GM19463 (cell line): ENCODE results near the gene E2F2.

Experiments
- ATAC-seq: cut with Tn5 transposase; IDR thresholded peaks from one replicate; pipeline ENCODE4 v1.9.1; 2021; ENCODE audit warnings: mild to moderate bottlenecking, moderate library complexity; ENCODE audit not compliant: unreplicated experiment

E2F2 gene

GRCh38 chr1:23530747-23531561 lies at the start of gene E2F2:
TSS of gene E2F2 (minus strand) at chr1:23531233. CDS start at chr1:23530793, 440 bp downstream.
- ATAC-seq, result peak; percentile 37

DNA sequence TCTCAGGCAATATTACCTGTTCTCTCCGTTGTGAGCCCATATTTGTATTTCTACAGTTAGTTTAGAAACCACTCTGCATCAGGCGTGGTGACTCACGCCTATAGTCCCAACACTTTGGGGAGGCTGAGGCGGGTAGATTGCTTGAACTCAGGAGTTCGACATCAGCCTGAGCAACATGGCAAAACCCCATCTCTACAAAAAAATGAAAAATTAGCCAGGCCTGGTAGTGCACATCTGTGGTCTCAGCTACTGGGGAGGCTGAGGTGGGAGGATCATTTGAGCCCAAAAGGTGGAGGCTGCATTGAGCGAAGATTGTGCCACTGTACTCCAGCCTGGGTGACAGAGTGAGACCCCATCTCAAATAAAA lies 47.9 kb upstream of the E2F2 start:
- no peak for ATAC-seq

- no peak for ATAC-seq
Measured at GRCh38 chr1:23578311-23578996, 47.4 kb upstream of the E2F2 start.

DNA sequence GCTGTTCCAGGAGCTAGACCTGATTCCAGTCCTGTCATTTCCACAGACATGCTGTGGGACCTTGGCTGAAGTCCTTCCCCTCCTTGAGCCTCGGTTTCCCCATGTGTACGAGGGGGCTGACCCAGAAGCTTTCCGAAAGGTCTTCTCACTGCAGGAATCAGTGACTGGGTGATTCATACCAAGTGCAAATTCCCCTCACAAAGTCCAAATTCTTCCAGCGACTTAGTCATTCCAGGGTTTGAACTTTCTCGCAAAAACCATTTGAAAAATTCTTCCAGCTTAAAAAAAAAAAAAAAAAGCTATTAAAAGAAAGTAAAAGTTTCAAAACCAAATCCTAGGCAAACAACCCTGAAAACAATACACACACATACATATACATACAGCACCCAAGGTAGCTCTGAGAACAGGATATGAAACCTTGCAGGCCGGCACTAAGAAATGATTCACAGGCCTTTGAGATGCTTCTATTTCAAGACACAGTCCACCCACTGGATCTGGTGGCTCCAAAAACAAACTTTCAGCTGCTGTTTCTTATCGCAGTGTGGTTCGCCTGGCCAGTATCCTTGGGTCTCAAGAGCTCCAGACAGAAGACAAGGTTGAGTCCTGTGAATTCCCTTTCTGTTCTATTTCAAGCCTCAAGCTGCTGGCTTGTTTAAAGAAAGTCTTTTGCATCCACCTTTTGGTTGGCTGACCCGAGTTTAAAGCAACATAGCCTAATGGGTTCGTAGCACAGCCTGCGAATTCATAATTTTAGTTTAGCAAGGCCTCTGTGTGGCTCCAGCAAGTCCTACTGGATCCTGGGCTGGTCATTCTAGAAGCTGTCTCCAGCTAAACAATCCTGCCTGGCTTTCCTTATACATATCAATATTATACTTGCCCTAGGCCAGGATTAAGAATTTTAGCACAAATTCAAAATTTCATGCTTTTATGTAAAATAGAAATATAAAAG lies 46.3 kb upstream of the E2F2 start:
- peak; percentile 82 for ATAC-seq

- ATAC-seq, result no peak
Measured at GRCh38 chr1:23576338-23577055, 45.5 kb upstream of the E2F2 start.

DNA sequence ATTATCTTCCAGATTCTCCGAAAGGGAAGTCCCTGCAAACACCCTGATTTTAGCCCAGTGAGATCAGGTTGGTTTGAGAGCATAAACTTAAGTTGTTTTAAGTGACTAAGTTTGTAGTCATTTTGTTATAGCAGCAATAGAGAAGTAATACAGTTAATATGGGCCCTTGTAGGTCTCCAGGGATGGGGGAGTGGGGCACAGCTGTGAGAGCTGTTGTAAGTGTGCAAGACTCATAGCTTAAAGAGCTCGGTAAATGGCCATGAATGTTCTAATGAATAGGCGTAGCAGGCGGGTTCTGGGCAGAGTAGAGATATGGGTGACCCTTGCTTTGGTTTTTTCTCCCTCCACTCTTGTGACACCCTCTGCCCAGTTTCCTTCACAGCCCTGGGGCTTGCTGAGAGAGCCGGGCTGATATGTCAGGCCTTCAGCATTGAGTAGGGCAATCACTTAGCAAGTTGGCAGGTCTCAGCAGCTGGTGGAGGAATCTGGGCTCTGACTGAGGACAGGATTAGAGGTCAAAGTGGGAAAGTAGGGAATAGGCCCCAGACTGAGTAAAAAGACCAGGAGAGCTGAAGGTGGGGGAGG lies 44.3 kb upstream of the E2F2 start:
- no peak for ATAC-seq

GRCh38 chr1:23574265-23574754 lies 43.3 kb upstream of the E2F2 start:
- ATAC-seq, result peak; percentile 43

DNA sequence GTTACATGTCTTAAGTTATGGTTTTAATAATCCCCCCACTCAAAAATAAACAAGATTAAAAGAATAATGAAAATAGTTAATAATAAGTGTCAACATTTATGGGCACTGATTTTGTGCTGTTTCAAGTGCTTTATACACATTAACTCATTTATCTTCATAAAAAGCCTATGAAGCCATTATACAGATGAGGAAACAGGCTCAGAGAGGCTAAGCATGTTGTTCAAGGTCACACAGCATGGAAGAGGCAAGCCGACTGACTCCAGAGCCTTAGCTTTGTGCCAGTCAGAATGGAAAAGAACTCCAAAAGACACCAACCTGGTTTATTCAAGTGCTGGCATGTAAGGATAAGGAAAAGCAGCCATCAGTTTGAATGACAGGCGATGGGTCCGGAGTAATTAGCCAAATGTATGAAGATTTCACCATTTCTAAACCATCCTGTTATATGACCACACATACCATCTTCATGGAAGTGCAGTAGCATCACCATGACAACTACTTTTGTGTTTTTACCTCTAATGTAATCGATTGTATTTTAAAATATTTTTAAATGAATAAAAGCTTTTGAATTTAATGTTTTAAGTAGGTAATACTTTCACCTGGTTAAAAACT lies 42.6 kb upstream of the E2F2 start:
- no peak for ATAC-seq

DNA sequence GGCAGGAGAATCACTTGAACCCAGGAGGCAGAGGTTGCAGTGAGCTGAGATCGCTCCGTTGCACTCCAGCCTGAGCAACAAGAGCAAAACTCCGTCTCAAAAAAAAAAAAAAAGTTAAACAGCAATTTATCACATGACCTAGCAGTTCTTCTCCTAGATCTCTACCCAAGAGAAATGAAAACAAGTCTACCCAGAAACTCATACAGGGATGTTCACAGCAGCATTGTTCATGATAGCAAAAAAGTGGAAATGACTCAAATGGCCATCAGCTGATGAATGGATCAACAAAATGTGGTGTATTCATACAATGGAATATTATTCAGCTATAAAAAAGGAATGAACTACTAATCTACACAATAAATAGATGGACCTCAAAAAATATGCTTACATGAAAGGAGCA lies 40.4 kb upstream of the E2F2 start:
- ATAC-seq, result no peak

GRCh38 chr1:23570001-23570691 lies 39.1 kb upstream of the E2F2 start:
- ATAC-seq, result no peak

DNA sequence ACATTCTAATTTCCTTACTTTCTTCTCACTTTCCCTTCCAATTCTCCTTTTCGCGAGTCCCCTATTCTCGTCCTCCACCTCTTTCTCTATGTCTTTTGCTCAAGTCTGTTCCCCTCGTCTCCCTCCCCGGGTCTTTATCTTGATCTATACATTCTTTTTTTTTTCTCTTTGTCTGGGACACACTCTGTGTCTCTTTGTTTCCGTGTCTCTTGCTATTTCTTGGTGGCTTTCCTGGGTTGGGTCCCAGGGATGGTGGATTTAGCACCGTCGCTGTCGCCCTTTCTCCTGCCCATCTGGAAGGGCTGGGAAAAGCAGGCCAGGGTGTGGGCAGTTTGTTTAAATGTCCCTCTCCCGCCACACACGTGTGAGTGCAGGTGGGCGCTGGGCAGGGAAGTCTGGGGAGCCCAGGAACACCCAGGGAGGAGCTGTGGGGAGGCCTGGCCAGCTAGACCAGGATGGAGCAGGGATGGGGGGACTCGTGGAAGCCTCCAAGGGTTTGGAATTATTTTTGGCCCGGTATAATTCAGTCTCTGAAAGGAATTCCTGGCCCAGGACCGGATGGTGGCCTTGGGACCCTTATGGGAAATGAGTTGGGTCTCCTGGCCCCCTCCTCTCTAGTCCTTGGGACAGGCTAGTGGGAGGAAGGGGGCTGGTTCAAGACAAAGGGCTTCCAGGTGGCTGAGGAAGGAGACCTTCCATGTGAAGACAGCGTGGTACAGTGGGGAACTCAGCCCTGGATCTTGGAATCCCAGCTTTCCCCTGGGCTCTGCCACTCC lies 37.8 kb upstream of the E2F2 start:
- no peak for ATAC-seq

DNA sequence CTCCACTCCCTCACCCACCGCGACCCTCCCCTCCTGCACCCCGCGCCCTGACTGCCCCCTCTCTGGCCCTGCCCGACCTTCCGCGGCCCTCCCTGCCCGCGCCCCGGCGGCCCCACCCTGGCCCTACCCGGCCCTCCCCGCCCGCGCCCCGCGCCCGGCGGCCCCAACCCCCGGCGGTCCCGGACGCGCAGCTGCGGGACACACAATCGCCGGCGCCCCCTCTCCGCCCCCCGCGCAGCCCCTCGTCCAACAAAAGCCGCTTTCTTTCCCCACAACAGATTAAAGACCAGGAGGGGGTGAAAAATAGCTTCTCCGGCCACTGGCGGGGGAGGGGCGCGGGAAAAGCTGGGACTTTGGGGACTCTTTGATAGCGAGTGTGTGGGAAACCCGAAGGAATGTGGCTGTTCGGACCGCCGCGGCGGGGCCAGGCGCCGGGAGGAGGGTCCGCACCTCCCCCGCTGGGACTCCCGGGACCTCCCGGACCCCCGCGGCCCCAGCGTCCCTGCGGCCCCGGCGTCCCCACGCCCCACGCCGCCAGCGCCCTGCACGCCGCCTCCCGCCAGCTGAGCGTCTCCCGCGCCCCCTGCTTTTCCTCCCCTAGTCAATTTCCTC lies 37.1 kb upstream of the E2F2 start:
- no peak for ATAC-seq

DNA sequence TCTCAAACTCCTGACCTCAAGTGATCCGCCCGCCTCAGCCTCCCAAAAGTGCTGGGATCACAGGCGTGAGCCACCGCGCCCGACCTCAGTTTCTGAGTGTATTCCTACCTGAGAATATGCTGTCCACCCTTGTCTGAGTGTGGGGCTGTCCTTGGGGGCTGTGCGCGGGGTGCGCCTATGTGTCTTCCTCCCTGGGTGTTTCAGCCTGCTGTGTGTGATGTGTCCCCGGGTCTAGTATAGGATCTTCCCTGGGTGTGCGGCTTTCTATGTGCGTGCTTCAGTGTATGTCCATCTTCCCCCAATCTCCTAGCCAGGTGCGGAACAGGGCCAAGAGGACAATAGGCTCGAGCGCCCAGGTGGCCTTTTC lies 36.6 kb upstream of the E2F2 start:
- no peak for ATAC-seq

GRCh38 chr1:23566304-23566703 lies 35.3 kb upstream of the E2F2 start:
- ATAC-seq, result no peak

DNA sequence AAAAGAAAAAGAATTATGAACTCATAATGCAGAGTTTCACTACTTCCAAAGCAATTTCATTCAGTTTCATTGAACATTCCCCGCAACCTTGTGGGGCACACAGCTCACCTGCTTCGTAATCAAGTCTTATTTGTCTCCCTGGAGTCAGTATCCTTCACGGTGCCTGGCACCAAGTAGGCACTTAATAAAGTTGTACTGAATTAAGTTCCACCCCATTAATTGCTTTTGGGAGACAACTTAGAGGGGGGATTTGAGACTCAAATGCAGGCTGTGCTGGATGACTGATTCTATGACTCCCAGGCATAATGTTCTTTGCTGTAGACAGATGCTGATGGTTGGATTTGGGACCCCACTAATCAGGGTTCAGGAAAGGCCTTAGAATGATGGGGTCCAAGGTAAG lies 34.7 kb upstream of the E2F2 start:
- no peak for ATAC-seq

GRCh38 chr1:23564529-23565122 lies 33.6 kb upstream of the E2F2 start:
- ATAC-seq, result no peak

GRCh38 chr1:23563755-23564374 lies 32.8 kb upstream of the E2F2 start:
- ATAC-seq, result no peak
